ENCODE data around the gene ANKRD29.

- TF ChIP-seq CTCF (IDR thresholded peaks at IDR 0.05; ENCODE audit: insufficient read depth, low read length) (no peak), POLR2AphosphoS5 (IDR thresholded peaks at IDR 0.05; ENCODE audit: low read depth) (no peak), GABPA (IDR thresholded peaks at IDR 0.05; ENCODE audit: low read depth) (no peak), SPI1 (IDR thresholded peaks at IDR 0.05; ENCODE audit: borderline replicate concordance, low read depth) (no peak), REST (IDR thresholded peaks at IDR 0.05; ENCODE audit: insufficient replicate concordance, low read depth) (no peak)
These were observed 20.4 kb upstream of the ANKRD29 start for GRCh38 chr18:23683155-23683554.

Data from HL-60 (cell line).